GM23338 (cell line): ENCODE measurements around the gene MT1E. TPM values are rescaled to one million over a fixed set of nuclear protein-coding genes. Genes with fewer than 3 reads are reported as not detected.

Experiments
- ATAC-seq: fragments of 200-7000 bp; cut with Tn5 transposase; 3 replicates; pipeline ENCODE4 v1.9.1; 2020
- DNase-seq: peaks from one replicate; pipeline ENCODE4 v3.0.0-alpha.2; 2015; ENCODE audit warnings: low spot score
- H2AFZ ChIP-seq: fragments of 200-600 bp; sonication (generic); 2 replicates; pipeline ENCODE4 v1.8.0; 2016; ENCODE audit warnings: antibody characterized with exemption, mild to moderate bottlenecking, moderate library complexity
- H3F3A ChIP-seq: fragments of 200-600 bp; sonication (generic); replicated peaks from 2 replicates; pipeline ENCODE4 v1.8.0; 2017; ENCODE audit warnings: antibody characterized with exemption, mixed run types, low read depth
- H3K27ac ChIP-seq: fragments of 200-600 bp; sonication (generic); 2 replicates; pipeline ENCODE4 v1.6.1; 2016; ENCODE audit warnings: low read depth
- H3K27me3 ChIP-seq: fragments of 200-600 bp; sonication (generic); 2 replicates; pipeline ENCODE4 v1.8.0; 2016; ENCODE audit warnings: mild to moderate bottlenecking, mixed run types, moderate library complexity; ENCODE audit not compliant: insufficient read depth
- H3K36me3 ChIP-seq: fragments of 200-600 bp; sonication (generic); 2 replicates; pipeline ENCODE4 v1.8.0; 2016; ENCODE audit warnings: mild to moderate bottlenecking; ENCODE audit not compliant: insufficient read depth
- H3K4me1 ChIP-seq: fragments of 200-600 bp; sonication (generic); 2 replicates; pipeline ENCODE4 v1.8.0; 2016; ENCODE audit warnings: mild to moderate bottlenecking, moderate library complexity; ENCODE audit not compliant: insufficient read depth
- H3K4me2 ChIP-seq: fragments of 200-600 bp; sonication (generic); 2 replicates; pipeline ENCODE4 v1.7.1; 2017; ENCODE audit warnings: mixed run types
- H3K4me3 ChIP-seq: fragments of 200-600 bp; sonication (generic); 2 replicates; pipeline ENCODE4 v1.6.1; 2016; ENCODE audit warnings: mixed run types
- H3K79me2 ChIP-seq: fragments of 200-600 bp; sonication (generic); replicated peaks from 2 replicates; pipeline ENCODE4 v1.8.0; 2017; ENCODE audit warnings: mild to moderate bottlenecking; ENCODE audit not compliant: insufficient read depth
- H3K9me2 ChIP-seq: fragments of 200-600 bp; sonication (generic); 2 replicates; pipeline ENCODE4 v1.8.0; 2017; ENCODE audit not compliant: insufficient read depth
- H4K20me1 ChIP-seq: fragments of 200-600 bp; sonication (generic); replicated peaks from 2 replicates; pipeline ENCODE4 v1.8.0; 2017; ENCODE audit warnings: mild to moderate bottlenecking; ENCODE audit not compliant: insufficient read depth
- H3K27ac Mint-ChIP-seq: 2 replicates; pipeline ENCODE4 v1.8.0; 2020; ENCODE audit warnings: inconsistent platforms, mild to moderate bottlenecking, moderate library complexity, mixed read lengths
- H3K27me3 Mint-ChIP-seq: 3 replicates; pipeline ENCODE4 v1.8.0; 2022; ENCODE audit warnings: low read depth, mild to moderate bottlenecking, moderate library complexity, mixed read lengths, inconsistent platforms; ENCODE audit not compliant: insufficient read depth, poor library complexity
- H3K36me3 Mint-ChIP-seq: 3 replicates; pipeline ENCODE4 v1.8.0; 2021; ENCODE audit warnings: low read depth, mild to moderate bottlenecking, inconsistent platforms, moderate library complexity, mixed read lengths
- H3K4me1 Mint-ChIP-seq: 3 replicates; pipeline ENCODE4 v1.8.0; 2020; ENCODE audit warnings: mild to moderate bottlenecking, inconsistent platforms, mixed read lengths
- H3K4me3 Mint-ChIP-seq: 3 replicates; pipeline ENCODE4 v1.8.0; 2021; ENCODE audit warnings: moderate library complexity, mild to moderate bottlenecking, inconsistent platforms, mixed read lengths
- H3K9me3 Mint-ChIP-seq: 3 replicates; pipeline ENCODE4 v1.8.0; 2020; ENCODE audit warnings: moderate library complexity, mild to moderate bottlenecking, inconsistent platforms, mixed read lengths
- CREB1 ChIP-seq: fragments of 250-450 bp; sonication (Bioruptor Pico); IDR thresholded peaks from 2 replicates; pipeline ENCODE4 v1.5.0; 2020; ENCODE audit warnings: low read depth, mild to moderate bottlenecking, moderate library complexity
- EZH2 ChIP-seq: fragments of 200-600 bp; sonication (generic); IDR thresholded peaks from one replicate; pipeline ENCODE4 v1.8.0; 2017; ENCODE audit warnings: antibody characterized with exemption, mild to moderate bottlenecking, low read depth; ENCODE audit not compliant: unreplicated experiment
- JUNB ChIP-seq: IDR thresholded peaks from one replicate; pipeline ENCODE4 v1.6.1; 2016; ENCODE audit warnings: antibody characterized with exemption; ENCODE audit not compliant: unreplicated experiment
- NANOG ChIP-seq: IDR thresholded peaks from 2 replicates; pipeline ENCODE4 v1.6.1; 2016; ENCODE audit warnings: antibody characterized with exemption, borderline replicate concordance
- POLR2AphosphoS5 ChIP-seq: IDR thresholded peaks from 2 replicates; pipeline ENCODE4 v1.6.1; 2016; ENCODE audit warnings: antibody characterized with exemption, low read depth
- STAT1 ChIP-seq: IDR thresholded peaks from one replicate; pipeline ENCODE4 v1.6.1; 2016; ENCODE audit warnings: antibody characterized with exemption; ENCODE audit not compliant: unreplicated experiment
- ZNF331 ChIP-seq: fragments of 250-450 bp; sonication (Bioruptor Pico); IDR thresholded peaks from 2 replicates; pipeline ENCODE4 v1.5.0; 2020; ENCODE audit warnings: low read depth, mild to moderate bottlenecking, moderate library complexity
- polyA plus RNA-seq: library from polyadenylated mRNA; unstranded; fragments of >200 nt; fragmentation: Nextera tagmentation; extraction: Ambion mirVana; gene quantifications from 2 replicates; pipeline ENCODE4 v1.2.1, GENCODE V29; 2016
- total RNA-seq: library from RNA; depleted of rRNA; stranded (reverse); fragments of >200 nt; shearing (Covaris generic); gene quantifications from 2 replicates; pipeline ENCODE4 v1.2.3, GENCODE V29; 2014
- TF ChIP-seq, protein P1 (sequence below), 2 experiments: fragments of 200-600 bp in 1 of 2; sonication (generic) in 1 of 2; conservative IDR thresholded peaks; 2 replicates each; pipeline versions ENCODE4 v1.5.1 to v1.6.1; 2016 to 2017; ENCODE audit warnings: antibody characterized with exemption in 2 of 2, low read depth in 2 of 2, mild to moderate bottlenecking in 2 of 2, moderate library complexity in 1 of 2
- TF ChIP-seq, protein P2 (sequence below): IDR thresholded peaks from 2 replicates; pipeline ENCODE4 v1.6.1; 2016; ENCODE audit warnings: antibody characterized with exemption
- TF ChIP-seq, protein P3 (sequence below): fragments of 250-450 bp; sonication (Bioruptor Pico); IDR thresholded peaks from 2 replicates; pipeline ENCODE4 v1.5.0; 2020; ENCODE audit warnings: mild to moderate bottlenecking, moderate library complexity

The MT1E gene
- total and polyA plus RNA-seq, 2 experiments from 2014 or later, result 31.0 to 121 TPM

DNA sequence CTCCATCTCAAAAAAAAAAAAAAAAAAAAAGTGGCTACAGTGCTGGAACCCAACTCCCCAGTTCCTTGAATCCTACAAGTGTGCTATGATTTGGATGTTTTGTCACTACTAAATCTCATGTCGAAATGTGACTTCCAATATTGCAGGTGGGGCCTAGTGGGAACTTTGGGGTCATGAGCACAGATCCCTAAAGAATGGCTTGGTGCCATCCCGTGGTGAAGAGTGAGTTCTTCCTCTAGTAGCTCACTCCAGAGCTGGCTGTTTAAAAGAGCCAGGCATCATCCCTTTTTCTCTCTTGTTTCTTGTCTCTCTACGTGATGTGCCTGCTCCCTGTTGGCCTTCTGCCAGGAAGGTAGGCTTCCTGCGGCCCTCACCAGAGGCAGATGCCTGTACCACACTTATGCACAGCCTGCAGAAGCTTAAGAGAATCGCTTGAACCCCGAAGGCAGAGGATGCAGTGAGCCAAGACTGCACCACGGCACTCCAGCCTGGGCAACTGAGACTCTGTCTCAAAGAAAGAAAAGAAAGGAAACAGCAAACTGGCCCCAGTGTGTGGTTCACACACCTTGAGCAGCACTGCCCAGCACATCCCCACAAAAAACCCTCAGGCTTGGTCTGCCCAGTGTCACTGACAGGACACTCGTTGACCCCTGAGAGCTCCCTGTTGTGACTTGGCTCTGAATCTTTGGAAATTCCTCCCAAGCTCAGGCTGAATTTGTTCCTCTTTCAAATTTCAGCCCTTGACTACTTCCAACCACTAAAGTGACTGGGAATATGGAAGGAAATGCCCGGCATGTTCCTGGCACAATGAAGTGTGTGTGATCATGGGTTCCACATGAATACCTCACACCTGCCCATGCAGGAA is 3.1 kb downstream of the MT1E start:
- Mint-ChIP-seq H3K4me3 (no peak overlapping the region), H3K9me3 (no peaks in the 10 kb centered on the region), H3K36me3 (peaks cover 14% of the 10 kb centered on the region; the same call in 1 of the 3 replicates), H3K27ac (no peak overlapping the region), H3K27me3 (peaks cover 96% of the 10 kb centered on the region), H3K4me1 (peaks cover 23% of the 10 kb centered on the region)
- DNase-seq (no peak), ATAC-seq (no peak)
- Histone ChIP-seq H3K27ac (no peak overlapping the region), H4K20me1 (peaks cover 17% of the 10 kb centered on the region), H3K4me3 (no peak overlapping the region), H3K9me2 (no peaks in the 10 kb centered on the region), H2AFZ (no peak overlapping the region), H3F3A (peaks cover 12% of the 10 kb centered on the region; the same call in 1 of the 2 replicates), H3K4me1 (peaks cover 23% of the 10 kb centered on the region; the same call in 1 of the 2 replicates), H3K79me2 (no peaks in the 10 kb centered on the region), H3K4me2 (no peak overlapping the region), H3K27me3 (peaks cover 100% of the 10 kb centered on the region), H3K36me3 (no peaks in the 10 kb centered on the region)
- no peak for TF ChIP-seq STAT1
- TF ChIP-seq, protein P1, sequence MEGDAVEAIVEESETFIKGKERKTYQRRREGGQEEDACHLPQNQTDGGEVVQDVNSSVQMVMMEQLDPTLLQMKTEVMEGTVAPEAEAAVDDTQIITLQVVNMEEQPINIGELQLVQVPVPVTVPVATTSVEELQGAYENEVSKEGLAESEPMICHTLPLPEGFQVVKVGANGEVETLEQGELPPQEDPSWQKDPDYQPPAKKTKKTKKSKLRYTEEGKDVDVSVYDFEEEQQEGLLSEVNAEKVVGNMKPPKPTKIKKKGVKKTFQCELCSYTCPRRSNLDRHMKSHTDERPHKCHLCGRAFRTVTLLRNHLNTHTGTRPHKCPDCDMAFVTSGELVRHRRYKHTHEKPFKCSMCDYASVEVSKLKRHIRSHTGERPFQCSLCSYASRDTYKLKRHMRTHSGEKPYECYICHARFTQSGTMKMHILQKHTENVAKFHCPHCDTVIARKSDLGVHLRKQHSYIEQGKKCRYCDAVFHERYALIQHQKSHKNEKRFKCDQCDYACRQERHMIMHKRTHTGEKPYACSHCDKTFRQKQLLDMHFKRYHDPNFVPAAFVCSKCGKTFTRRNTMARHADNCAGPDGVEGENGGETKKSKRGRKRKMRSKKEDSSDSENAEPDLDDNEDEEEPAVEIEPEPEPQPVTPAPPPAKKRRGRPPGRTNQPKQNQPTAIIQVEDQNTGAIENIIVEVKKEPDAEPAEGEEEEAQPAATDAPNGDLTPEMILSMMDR (conservative IDR thresholded peaks at IDR 0.05; ENCODE audit: low read depth in 2 of 2), result peak in 1 of 2 experiments; percentile 27; a peak in 1 of 4 replicates
- no peak for TF ChIP-seq ZNF331 (CRISPR knock-in tag)
- no peak for TF ChIP-seq JUNB
- TF ChIP-seq, protein P2, sequence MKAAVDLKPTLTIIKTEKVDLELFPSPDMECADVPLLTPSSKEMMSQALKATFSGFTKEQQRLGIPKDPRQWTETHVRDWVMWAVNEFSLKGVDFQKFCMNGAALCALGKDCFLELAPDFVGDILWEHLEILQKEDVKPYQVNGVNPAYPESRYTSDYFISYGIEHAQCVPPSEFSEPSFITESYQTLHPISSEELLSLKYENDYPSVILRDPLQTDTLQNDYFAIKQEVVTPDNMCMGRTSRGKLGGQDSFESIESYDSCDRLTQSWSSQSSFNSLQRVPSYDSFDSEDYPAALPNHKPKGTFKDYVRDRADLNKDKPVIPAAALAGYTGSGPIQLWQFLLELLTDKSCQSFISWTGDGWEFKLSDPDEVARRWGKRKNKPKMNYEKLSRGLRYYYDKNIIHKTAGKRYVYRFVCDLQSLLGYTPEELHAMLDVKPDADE, result no peak
- TF ChIP-seq POLR2AphosphoS5, result no peak
- TF ChIP-seq NANOG, result no peak
- TF ChIP-seq CREB1 (CRISPR knock-in tag), result no peak

DNA sequence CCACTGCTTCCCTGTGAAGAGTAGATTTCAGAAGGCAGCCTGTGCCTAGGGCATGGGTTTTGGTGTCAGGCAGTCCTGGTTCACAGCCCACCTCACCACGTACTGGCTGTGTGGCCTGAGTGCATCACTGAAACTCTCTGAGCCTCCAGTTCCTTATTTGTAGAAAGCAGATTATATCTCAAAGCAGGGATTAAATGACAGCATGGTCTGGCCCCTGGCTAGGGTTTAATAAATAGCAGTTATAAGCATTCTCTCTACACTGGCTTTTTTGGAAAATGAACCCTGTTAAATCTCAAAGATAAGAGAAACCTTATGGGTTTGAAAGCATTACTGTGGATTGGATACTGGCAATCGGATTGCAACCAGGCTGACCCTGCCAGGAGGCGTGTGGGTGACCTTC is 4.0 kb downstream of the MT1E start:
- Histone ChIP-seq H3K4me1 (peaks cover 24% of the 10 kb centered on the region; the same call in 1 of the 2 replicates), H3K4me2 (no peak overlapping the region), H2AFZ (no peak overlapping the region), H3K4me3 (no peak overlapping the region), H3F3A (peaks cover 12% of the 10 kb centered on the region; the same call in 1 of the 2 replicates), H3K27me3 (peaks cover 100% of the 10 kb centered on the region), H3K27ac (no peak overlapping the region), H3K36me3 (no peaks in the 10 kb centered on the region), H4K20me1 (peaks cover 19% of the 10 kb centered on the region), H3K9me2 (no peaks in the 10 kb centered on the region), H3K79me2 (no peaks in the 10 kb centered on the region)
- H3K27ac Mint-ChIP-seq, result no peak overlapping the region
- DNase-seq, result no peak
- ATAC-seq, result no peak
- H3K9me3 Mint-ChIP-seq, result no peaks in the 10 kb centered on the region
- peaks cover 99% of the 10 kb centered on the region for H3K27me3 Mint-ChIP-seq
- H3K4me3 Mint-ChIP-seq, result no peak overlapping the region
- H3K4me1 Mint-ChIP-seq, result peaks cover 23% of the 10 kb centered on the region
- peaks cover 14% of the 10 kb centered on the region; the same call in 1 of the 3 replicates for H3K36me3 Mint-ChIP-seq
- TF ChIP-seq EZH2, result no peak
- TF ChIP-seq JUNB, result no peak
- TF ChIP-seq, protein P2, result no peak
- TF ChIP-seq, protein P3, sequence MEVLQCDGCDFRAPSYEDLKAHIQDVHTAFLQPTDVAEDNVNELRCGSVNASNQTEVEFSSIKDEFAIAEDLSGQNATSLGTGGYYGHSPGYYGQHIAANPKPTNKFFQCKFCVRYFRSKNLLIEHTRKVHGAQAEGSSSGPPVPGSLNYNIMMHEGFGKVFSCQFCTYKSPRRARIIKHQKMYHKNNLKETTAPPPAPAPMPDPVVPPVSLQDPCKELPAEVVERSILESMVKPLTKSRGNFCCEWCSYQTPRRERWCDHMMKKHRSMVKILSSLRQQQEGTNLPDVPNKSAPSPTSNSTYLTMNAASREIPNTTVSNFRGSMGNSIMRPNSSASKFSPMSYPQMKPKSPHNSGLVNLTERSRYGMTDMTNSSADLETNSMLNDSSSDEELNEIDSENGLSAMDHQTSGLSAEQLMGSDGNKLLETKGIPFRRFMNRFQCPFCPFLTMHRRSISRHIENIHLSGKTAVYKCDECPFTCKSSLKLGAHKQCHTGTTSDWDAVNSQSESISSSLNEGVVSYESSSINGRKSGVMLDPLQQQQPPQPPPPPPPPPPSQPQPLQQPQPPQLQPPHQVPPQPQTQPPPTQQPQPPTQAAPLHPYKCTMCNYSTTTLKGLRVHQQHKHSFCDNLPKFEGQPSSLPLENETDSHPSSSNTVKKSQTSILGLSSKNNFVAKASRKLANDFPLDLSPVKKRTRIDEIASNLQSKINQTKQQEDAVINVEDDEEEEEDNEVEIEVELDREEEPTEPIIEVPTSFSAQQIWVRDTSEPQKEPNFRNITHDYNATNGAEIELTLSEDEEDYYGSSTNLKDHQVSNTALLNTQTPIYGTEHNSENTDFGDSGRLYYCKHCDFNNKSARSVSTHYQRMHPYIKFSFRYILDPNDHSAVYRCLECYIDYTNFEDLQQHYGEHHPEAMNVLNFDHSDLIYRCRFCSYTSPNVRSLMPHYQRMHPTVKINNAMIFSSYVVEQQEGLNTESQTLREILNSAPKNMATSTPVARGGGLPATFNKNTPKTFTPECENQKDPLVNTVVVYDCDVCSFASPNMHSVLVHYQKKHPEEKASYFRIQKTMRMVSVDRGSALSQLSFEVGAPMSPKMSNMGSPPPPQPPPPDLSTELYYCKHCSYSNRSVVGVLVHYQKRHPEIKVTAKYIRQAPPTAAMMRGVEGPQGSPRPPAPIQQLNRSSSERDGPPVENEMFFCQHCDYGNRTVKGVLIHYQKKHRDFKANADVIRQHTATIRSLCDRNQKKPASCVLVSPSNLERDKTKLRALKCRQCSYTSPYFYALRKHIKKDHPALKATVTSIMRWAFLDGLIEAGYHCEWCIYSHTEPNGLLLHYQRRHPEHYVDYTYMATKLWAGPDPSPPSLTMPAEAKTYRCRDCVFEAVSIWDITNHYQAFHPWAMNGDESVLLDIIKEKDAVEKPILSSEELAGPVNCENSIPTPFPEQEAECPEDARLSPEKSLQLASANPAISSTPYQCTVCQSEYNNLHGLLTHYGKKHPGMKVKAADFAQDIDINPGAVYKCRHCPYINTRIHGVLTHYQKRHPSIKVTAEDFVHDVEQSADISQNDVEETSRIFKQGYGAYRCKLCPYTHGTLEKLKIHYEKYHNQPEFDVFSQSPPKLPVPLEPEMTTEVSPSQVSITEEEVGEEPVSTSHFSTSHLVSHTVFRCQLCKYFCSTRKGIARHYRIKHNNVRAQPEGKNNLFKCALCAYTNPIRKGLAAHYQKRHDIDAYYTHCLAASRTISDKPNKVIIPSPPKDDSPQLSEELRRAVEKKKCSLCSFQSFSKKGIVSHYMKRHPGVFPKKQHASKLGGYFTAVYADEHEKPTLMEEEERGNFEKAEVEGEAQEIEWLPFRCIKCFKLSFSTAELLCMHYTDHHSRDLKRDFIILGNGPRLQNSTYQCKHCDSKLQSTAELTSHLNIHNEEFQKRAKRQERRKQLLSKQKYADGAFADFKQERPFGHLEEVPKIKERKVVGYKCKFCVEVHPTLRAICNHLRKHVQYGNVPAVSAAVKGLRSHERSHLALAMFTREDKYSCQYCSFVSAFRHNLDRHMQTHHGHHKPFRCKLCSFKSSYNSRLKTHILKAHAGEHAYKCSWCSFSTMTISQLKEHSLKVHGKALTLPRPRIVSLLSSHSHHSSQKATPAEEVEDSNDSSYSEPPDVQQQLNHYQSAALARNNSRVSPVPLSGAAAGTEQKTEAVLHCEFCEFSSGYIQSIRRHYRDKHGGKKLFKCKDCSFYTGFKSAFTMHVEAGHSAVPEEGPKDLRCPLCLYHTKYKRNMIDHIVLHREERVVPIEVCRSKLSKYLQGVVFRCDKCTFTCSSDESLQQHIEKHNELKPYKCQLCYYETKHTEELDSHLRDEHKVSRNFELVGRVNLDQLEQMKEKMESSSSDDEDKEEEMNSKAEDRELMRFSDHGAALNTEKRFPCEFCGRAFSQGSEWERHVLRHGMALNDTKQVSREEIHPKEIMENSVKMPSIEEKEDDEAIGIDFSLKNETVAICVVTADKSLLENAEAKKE, result no peak
